HG02571 (cell line): Measurements from ENCODE around the gene ALPL.
A peak's percentile ranks its signal among the peaks of the same experiment; 100 is the strongest.

Source experiments
- ATAC-seq: cut with Tn5 transposase; IDR thresholded peaks from one replicate; pipeline ENCODE4 v1.9.1; 2021; ENCODE audit warnings: mild to moderate bottlenecking, moderate library complexity; ENCODE audit not compliant: unreplicated experiment

ALPL gene

DNA sequence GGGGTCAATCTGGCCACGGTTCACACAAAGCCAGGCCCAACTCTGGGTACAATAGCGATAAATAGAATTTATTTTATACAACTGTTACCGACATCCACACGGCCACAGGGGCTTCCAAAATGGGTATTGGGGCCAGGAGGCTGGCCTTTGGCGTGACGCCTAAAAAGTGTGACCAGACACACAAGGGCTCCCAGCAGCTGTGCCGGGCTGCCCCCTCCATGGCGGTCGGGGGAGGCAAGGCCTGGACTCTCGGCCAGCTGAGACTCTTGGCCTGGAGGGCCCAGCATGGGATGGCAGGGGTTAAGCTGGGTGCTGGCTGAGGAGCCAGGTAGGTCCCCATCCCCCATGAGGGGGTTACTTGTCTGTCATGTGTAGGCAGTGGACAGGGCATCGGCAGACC lies 87.0 kb downstream of the ALPL start:
- no peak for ATAC-seq

- no peak for ATAC-seq
Measured at GRCh38 chr1:21596628-21597027, 87.4 kb downstream of the ALPL start.

- no peak for ATAC-seq
Measured at GRCh38 chr1:21597753-21598152, 88.5 kb downstream of the ALPL start.

- ATAC-seq: no peak
Measured at GRCh38 chr1:21598417-21598816, 89.2 kb downstream of the ALPL start.

DNA sequence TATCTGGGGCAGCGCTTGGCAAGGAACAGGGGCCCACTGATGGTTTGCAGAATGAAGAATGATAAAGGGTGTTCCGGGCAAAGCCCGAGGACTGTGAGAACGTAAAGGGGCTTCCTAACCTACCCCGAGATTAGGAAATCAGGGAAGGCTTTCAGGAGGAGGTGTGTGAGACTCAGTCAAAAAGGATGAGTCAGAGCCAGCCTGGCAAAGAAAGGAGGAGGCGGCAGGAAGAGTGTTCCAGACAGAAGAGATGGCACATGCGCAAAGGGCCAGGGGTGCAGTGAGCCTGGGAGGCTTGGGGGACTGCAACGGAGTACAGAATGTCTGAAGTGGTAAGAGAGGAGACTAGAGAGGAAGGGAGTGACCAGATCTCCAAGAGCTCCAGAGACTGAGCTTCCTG lies 89.7 kb downstream of the ALPL start:
- ATAC-seq: no peak

GRCh38 chr1:21599402-21599801 lies 90.2 kb downstream of the ALPL start:
- no peak for ATAC-seq

GRCh38 chr1:21601278-21602048 lies 92.2 kb downstream of the ALPL start:
- ATAC-seq: no peak

- no peak for ATAC-seq
Measured at GRCh38 chr1:21603177-21604138, 94.2 kb downstream of the ALPL start.

GRCh38 chr1:21604208-21604957 lies 95.2 kb downstream of the ALPL start:
- no peak for ATAC-seq

DNA sequence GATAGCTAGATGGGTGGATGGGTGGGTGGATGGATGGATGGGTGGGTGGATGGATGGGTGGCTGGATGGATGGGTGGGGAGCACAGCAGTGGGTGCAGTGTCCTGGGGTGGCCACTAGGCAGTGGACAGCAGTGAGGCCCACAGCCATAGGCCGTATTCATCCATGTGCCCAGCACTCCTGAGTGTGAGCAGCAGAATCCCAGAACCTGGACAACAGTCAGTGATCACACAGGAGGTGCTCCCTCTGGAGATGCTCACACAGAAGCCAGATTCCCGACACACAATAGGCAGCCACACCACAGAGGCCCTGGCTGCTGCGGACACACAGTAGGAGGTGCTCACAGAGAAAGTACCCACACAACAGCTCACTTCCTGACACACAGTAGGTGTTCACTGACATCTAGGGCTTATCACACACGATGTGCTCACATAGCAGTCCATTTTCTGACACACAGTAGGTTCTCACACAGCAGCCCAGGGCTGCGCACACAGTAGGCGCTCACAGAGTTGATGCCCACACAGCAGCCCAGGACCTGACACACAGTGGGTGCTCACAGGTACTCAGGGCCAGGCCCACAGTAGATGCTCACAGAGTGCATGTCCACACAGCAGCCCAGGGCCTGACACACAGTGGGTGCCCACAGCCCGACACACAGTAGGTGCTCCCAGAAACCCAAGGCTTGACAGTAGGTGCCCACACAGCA lies 95.9 kb downstream of the ALPL start:
- ATAC-seq: no peak

DNA sequence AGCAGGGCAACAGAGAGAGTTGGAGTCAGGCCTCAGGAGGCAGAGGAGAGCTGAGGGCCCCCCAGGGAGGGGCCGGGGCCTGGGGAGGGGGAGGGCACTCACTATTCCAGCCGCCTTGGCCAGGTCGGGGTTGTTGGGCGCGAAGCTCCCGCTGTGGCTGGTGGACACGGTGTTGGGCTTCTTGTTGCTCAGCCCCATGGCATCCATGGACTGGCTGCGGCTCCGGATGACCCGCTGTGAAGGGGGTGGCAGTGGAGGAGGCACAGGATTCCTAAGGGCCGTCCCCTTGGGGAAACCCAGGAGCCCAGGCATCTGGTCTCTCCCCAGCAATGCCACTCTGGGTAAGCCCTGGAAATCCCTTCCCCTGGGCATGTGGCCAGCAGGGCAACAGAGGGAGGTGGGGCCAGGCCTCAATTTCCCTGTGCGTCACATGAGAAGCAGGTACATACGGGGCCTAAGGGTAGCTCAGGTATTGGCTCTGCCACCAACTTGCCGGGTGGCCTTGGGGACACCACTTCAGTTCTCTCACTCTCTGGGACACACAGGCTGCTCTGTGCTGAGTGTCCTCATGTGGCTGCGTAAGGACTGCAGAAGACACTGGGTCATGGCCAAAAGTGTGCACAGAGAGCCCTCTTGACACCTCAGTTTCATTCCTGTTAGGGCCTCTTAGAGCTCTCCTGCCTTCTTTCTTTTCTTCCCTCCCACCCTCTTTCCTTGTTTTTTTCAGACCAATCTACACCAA lies 96.9 kb downstream of the ALPL start:
- no peak for ATAC-seq

- ATAC-seq: peak; percentile 52
Measured at GRCh38 chr1:21607549-21608529, 98.6 kb downstream of the ALPL start.

GRCh38 chr1:21608798-21609197 lies 99.6 kb downstream of the ALPL start:
- no peak for ATAC-seq

DNA sequence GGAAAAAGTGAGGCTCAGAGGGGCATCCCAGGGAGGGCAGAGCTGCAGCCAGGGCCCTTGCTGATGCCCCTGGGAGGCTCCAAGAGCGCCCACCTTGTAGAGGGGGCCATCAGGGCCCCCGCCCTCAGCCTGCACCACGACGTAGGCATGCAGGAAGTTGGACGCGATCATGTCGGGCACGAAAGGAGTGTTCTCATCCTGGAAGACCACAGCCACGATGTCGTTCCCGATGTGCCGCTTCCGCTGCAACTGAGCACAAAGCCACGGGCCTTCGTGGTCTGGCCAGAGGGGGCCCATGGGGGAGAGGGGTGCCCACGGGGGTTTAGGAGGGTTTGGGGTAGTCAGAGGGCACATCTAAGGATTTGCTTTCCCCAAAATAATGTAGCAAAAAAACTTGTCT lies 100.8 kb downstream of the ALPL start:
- ATAC-seq: no peak

GRCh38 chr1:21610989-21611785 lies 102.0 kb downstream of the ALPL start:
- no peak for ATAC-seq

- no peak for ATAC-seq
Measured at GRCh38 chr1:21612057-21612456, 102.8 kb downstream of the ALPL start.

GRCh38 chr1:21613072-21613867 lies 104.0 kb downstream of the ALPL start:
- ATAC-seq: no peak
